BE2C (cell line): ENCODE data around the gene NOTCH3.
A peak's percentile ranks its signal among the peaks of the same experiment; 100 is the strongest.

ENCODE experiments used
- DNase-seq: peaks from one replicate; pipeline ENCODE4 v3.0.0-alpha.2; 2020
- H3K27me3 ChIP-seq: fragments of 250-450 bp; sonication (Bioruptor Pico); 2 replicates; pipeline ENCODE4 v1.5.1; 2020; ENCODE audit warnings: mild to moderate bottlenecking
- H3K36me3 ChIP-seq: fragments of 250-450 bp; sonication (Bioruptor Pico); 2 replicates; pipeline ENCODE4 v1.5.1; 2020; ENCODE audit warnings: mild to moderate bottlenecking
- H3K4me1 ChIP-seq: fragments of 250-450 bp; sonication (Bioruptor Pico); 2 replicates; pipeline ENCODE4 v1.5.1; 2020
- H3K4me3 ChIP-seq: 2 replicates; pipeline ENCODE4 v1.5.1; 2011; ENCODE audit warnings: low read depth, low read length
- H3K9me3 ChIP-seq: fragments of 250-450 bp; sonication (Bioruptor Pico); 2 replicates; pipeline ENCODE4 v1.5.1; 2020
- TF ChIP-seq, protein P1 (sequence below): IDR thresholded peaks from 2 replicates; pipeline ENCODE4 v1.5.1; 2012; ENCODE audit warnings: mild to moderate bottlenecking, low read depth, low read length

NOTCH3 gene

DNA sequence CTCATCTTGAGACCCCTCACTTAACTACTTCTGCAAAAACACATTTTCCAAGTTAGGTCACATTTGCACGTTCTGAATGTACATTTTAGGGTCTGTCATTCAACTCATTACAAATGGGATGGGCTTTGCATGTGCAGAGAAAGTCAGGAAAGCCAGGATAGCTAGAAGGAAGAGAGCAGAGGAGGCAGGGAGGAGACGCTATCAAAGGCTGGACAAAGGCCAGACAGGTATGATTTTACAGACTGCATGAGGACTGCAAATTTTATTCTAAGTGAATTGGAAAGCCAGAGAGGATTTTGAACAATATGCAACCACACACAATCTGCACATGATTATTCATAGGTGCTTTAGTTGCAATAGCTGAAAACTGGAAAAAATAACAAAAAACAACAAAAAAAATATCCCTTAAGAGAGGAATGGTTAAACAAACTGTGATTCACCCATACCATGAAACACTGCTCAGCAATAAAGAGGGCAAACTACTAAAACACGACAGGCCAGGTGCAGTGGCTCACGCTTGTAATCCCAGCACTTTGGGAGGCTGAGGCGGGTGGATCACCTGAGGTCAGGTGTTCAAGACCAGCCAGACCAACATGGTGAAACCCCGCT, 72.5 kb downstream of the NOTCH3 start:
- no peak for DNase-seq
- no peaks in the 10 kb centered on the region for H3K27me3 ChIP-seq

DNA sequence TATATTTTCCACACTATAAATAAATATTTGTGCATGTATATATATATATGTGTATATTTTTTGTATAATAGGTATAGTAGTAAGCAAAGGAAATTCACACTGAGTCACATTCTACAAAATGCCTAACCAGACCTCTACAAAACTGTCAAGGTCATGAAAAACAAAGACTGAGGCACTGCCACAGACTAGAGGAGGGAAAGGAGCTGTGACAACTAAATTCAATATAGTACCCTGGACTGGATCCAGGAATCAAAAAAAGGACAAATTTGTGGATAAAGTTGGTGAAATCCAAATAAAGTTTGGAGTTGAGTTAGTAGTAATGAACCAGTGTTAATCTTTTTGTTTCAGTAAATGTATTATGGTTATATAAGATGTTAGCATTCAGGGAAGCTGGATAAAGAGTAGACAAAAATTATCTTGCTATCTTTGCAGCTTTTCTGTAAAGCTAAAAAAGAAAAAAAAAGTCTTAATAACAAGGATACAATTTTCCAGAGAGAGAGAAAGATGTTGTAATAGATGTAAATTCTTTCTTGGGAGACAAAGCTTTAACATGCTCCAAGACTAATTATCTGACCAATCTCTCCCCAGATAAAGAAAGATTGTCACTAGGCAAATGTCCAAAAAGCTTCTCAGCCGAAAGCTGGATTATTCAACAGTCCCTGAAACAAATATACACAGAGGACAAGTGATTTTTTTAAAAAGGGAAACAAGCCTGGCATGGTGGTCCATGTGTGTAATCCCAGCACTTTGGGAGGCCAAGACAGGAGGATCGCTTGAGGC, 74.5 kb downstream of the NOTCH3 start:
- no peaks in the 10 kb centered on the region for H3K9me3 ChIP-seq
- peak overlapping the region; percentile 41 for H3K4me3 ChIP-seq
- no peak for DNase-seq
- peaks cover 11% of the 10 kb centered on the region for H3K36me3 ChIP-seq
- TF ChIP-seq, protein P1, sequence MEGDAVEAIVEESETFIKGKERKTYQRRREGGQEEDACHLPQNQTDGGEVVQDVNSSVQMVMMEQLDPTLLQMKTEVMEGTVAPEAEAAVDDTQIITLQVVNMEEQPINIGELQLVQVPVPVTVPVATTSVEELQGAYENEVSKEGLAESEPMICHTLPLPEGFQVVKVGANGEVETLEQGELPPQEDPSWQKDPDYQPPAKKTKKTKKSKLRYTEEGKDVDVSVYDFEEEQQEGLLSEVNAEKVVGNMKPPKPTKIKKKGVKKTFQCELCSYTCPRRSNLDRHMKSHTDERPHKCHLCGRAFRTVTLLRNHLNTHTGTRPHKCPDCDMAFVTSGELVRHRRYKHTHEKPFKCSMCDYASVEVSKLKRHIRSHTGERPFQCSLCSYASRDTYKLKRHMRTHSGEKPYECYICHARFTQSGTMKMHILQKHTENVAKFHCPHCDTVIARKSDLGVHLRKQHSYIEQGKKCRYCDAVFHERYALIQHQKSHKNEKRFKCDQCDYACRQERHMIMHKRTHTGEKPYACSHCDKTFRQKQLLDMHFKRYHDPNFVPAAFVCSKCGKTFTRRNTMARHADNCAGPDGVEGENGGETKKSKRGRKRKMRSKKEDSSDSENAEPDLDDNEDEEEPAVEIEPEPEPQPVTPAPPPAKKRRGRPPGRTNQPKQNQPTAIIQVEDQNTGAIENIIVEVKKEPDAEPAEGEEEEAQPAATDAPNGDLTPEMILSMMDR = no peak
- no peaks in the 10 kb centered on the region for H3K4me1 ChIP-seq
- no peaks in the 10 kb centered on the region for H3K27me3 ChIP-seq

More for the DNA sequence above, 72.5 kb downstream of the NOTCH3 start:
- H3K4me1 ChIP-seq = no peaks in the 10 kb centered on the region
- H3K9me3 ChIP-seq = no peaks in the 10 kb centered on the region
- H3K36me3 ChIP-seq = 0 out of 2 replicates have a peak, but pooled peaks cover 2% of the 10 kb centered on the region
- TF ChIP-seq, protein P1 = no peak
- no peak overlapping the region for H3K4me3 ChIP-seq

DNA sequence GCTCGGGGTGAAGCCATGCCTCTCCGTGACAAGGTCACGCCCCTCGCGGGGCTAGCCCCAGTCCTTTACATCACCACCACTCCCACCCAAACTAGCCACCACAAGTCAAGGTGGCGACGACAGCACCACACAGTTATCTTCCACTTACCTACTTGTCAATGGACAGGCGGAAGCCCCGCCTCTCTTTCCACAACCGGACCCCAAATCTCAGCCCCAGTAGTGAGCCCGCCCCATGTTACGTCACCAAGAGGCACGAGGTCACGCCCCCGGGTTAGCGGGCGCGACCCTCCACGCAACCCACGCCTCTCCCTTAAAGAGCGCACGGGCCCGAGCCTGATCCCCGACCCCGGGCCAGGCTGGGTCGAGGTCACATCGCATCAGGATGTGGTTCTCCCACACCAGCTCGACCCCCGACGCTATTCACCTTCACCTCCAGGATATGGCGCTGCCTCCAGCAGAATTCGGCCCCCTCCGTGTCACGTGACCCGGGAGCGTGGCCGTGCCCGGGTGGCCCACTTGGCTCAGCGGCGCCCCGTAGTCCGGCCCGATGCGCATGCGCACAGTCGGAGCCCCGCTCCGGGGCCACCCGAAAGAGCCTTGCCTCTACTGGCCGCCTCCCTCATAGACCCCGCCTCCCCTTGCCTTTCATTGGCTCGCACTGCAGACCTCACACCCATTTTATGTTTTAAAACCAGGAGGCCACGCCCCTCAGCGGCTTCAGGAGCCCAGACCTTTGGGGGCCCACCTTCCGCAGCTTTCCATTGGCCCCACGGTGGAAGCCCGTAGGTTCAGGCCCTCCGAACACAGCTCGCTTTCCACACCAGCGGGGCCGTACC, 75.3 kb downstream of the NOTCH3 start:
- peak; percentile 99 for DNase-seq
- Histone ChIP-seq H3K4me3 (peak overlapping the region; percentile 85), H3K27me3 (no peaks in the 10 kb centered on the region), H3K36me3 (peaks cover 11% of the 10 kb centered on the region), H3K4me1 (no peaks in the 10 kb centered on the region), H3K9me3 (no peaks in the 10 kb centered on the region)
- TF ChIP-seq, protein P1 = no peak

DNA sequence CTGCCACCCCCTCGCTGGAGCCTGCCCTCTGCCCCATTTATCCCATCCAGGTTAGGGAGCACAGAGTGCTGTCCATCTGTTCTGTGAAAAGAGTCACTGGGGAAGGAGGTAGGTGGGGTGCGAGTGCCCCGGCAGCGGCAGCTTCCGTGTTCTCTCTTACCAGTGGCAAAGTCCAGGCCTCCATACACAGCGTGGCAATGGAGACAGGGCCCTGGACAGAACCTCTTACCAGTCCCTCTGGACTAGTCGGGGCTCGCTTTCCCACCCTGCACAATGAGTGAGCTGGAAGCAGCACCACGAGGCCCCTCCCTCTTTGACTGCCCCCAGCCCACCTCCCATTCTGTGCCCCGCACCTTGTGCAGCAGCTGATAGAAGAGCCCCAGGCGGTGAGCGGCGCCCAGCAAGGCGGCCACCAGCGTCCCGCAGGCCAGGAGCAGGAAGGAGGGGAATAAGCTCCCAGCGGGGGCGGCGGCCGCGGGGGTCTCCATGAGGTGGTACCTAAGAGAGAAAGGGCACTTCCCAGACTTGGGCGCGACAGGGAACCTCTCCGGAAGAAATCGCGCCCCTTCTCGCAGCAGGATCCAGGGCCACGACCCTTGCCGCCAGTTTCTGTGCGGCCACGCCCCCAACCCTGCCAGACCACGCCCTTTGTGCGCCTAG, 76.1 kb downstream of the NOTCH3 start:
- Histone ChIP-seq H3K36me3 (peaks cover 14% of the 10 kb centered on the region), H3K9me3 (no peaks in the 10 kb centered on the region), H3K27me3 (no peaks in the 10 kb centered on the region), H3K4me3 (peak overlapping the region; percentile 85), H3K4me1 (no peaks in the 10 kb centered on the region)
- no peak for DNase-seq
- TF ChIP-seq, protein P1 = no peak

DNA sequence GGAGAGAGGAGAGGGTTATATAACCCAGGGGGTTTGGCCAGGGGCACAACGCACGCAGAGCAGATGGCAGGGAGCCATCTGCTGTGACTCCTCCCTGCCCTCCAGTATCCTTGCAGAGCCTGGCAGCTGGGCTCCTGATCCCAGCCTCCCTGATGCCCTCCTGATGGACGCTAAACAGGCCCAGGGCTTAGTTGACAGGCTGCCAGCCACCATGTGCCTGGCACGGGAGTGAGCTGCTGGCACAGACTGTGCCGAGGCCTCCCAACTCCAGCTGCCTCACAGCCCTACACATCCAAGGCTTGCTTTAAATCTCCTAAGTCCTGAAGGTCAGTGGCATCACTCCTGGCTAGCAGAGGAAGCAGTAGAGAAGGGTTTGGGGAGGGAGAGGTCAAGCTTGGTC, 76.9 kb downstream of the NOTCH3 start:
- Histone ChIP-seq H3K4me3 (peak overlapping the region; percentile 85; the same call in 1 of the 2 replicates), H3K9me3 (no peaks in the 10 kb centered on the region), H3K4me1 (no peaks in the 10 kb centered on the region), H3K27me3 (no peaks in the 10 kb centered on the region), H3K36me3 (peaks cover 22% of the 10 kb centered on the region)
- peak; percentile 43 for DNase-seq
- TF ChIP-seq, protein P1 = no peak
